NCI-H1417 treated with DMSO at 0.1 percent for 48 hours (cell line): ENCODE data around the gene CSAD.

ENCODE experiments used
- DNase-seq: peaks from one replicate; lab custom pipeline; 2025; lab: John Stamatoyannopoulos, UW

Gene CSAD

DNA sequence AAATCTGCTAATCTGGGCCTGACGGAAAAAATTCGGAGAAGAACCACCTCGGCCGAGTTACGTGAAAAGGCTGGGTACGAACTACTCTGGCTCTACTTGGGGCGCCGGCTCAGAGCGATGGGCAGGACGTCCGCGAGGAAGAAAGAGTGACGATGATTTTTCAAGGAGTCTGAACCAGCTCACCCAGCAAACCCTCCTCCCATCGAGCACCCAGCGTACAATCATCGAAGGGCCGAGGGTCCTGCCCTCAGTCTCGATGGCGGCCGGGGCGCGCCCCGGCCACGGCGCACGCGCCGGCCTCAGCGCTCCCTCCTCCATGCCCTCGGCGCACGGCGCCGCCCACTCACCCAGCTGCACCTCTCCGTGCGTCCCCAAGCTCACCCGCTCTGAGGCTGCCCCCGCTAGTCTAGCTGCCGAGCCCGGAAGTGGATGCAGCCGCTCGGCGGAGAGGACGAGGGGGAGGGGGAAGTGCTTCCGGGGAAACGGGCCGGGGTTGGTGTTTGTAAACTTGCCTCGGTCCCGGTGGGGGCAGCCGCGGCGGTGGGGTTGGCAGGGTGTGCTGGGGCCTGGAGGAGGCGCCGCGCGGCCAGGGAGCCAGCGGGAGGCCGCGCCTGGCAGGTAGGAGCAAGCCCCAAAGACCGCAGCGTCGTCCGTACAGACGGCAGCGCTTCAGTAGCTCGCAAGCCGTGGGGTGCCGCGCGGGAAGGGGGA lies at the start of gene CSAD, which contains the start of gene ZNF740:
Gene CSAD (minus strand): TSS at position 706 of the 711 bp plus-strand sequence. CDS start 7,455 bp downstream, outside the sequence.
Gene ZNF740 (plus strand): TSS at position 503 of the 711 bp plus-strand sequence. CDS start 1,262 bp downstream, outside the sequence.
- DNase-seq: peak; percentile 96

DNA sequence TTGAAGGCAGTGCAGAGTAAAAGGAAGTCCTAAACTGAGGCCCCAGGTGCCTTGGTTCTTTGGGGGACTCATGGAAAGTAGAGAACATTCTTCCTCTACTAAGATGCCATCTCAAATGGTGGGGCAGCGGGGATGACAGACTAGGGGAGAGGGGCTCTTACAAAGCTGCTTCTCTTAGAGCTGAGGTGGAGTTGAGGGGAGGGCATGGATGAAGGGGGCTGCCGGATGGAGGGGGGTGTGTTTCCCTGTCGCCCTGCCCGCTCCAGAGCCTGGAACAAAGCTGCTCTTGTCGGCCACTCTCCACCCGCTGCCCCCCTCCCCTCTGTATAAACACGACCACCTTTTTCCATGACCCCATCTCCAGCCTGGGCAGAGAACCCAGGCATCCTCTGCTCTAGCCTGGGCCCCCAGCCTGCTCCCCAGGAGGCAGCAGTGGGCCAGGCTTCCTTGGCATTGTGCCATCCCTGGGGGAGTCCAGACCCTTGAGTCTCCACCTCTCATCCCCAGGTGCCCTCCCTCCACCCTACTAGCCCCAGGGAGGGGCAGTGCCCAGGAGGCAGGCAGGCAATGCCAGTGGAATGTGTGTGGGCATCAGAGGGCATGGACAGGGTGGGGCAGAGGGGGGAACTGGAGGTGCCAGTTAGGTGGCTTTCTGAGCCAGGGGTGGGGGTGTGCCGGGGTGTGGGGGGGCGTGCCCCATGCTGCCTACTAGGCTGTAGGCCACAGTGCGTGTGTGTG lies 49.6 kb upstream of the CSAD start:
- no peak for DNase-seq

- no peak for DNase-seq
Observed at GRCh38 chr12:53229454-53229853, 48.7 kb upstream of the CSAD start.

DNA sequence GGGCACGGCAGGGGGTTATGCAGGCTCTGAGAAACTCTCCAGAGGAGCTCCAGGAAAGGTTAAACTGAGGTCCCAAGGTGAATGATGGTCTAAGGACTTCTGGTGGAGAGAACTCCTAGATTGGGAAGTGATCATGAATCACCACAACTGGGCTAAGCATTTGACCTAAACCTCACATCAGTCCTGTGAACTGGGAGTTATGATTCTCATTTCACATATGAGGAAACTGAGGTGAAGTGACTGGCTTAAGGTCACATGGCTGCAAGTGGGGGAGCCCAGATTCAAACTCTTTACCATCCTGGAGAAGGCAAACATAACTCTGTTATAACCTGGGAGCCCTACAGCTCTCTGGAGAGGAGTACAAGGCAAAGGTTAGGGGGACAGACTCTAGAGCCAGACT lies 47.1 kb upstream of the CSAD start:
- DNase-seq: no peak

DNA sequence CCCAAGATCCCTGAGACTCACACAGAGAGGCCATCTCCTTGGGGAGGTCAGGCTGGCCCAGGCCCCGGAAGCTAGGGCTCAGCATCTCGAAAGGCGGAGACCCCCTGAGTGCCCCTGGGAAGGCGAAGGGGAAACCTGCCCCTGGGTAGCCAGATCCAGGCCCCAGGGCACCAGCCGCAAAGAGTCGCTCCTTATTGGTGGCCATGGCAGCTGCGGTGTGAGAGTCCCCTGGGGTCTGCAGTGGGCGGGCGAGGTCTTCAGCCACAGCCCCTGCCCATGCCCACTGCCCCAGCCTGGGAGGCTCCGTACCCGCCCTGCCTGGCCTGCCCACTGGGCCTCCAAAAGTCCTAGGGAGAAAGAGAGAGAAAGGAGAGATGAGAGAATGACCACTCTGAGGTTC lies 46.6 kb upstream of the CSAD start:
- no peak for DNase-seq

DNA sequence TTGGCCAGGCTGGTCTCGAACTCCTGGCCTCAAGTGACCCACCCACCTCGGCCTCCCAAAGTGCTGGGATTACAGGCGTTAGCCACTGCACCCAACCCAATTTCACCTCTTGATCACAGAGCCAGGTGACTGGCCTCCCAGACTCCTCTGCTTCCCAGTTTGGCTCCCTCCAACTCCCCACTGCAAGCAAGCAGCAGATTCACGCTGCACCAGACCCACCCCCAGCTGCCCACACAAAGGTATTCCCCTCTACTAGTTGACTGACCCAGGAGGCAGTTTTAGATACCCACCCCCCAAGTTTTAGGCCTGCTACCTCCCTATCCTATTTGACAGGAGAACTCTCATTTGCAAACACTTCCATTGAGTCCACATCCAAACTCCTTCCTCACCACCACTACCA lies 46.1 kb upstream of the CSAD start:
- no peak for DNase-seq

DNA sequence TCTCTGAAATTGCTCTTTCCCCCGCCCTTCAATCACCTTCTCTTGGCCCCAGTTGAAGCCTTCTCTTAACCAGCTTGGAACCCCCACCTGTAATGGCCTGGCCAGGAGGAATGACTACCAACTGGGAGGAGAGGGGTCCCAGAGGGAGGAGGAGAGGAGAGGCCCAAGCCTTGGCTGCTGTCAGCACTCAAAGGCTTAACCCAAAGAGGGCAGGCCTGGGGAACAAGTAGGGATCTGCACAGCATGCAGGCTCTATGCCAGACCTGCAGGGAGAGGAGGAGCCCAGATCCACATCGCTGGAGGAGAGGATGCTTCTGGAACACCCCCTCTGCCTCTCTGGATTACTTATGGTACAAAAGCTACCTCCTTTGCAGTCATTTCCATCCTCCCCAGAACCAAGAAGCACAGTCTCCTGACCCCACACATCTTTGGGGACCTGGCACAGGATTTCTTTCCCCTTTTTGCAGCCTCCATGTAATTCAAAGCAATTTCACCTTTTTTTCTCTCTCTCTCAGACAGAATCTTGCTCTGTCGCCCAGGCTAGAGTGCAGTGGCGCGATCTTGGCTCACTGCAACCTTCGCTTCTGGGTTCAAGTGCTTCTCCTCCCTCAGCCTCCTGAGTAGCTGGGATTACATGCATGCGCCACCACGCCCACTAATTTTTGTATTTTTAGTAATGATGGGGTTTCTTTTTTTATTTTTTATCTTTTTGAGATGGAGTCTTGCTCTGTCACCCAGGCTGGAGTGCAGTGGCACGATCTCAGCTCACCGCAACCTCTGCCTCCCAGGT lies 45.1 kb upstream of the CSAD start:
- no peak for DNase-seq

DNA sequence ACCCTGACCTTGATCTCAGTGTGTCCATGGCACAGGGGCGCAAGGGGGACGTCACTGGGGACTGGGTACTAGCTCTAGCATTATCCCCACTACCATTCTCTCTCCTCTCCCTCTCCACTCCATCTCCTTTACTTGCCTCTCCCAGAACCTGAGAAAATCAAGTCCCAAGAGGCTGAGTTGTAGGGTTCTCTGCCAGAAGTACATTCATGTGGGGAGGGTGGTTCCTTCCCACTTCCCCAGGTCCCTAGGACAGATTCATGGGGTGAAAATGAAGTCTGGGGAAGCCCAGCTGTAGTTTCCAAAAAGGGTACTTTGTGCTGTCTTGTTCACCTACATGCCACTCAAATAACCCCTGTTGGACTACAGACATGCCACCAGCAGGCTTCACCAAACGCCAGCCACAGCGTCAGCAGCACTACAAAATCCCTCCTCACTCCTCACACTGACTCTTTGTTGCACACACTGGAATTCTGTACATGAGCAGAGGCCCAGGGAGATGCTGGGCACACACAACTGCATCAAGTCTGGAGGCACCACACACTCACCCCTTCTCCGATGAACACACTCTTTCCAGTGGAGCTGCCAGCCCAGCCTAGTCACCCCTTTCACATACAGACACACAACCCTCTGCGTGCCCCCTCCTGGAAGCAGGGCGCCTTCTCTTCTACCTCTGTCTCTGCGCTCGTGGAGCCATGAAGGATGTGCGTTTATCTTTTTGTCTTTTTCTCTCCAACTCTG lies 44.3 kb upstream of the CSAD start:
- no peak for DNase-seq

- no peak for DNase-seq
Observed at GRCh38 chr12:53224061-53224896, 43.6 kb upstream of the CSAD start.

GRCh38 chr12:53223389-53224060 lies 42.8 kb upstream of the CSAD start:
- DNase-seq: no peak

DNA sequence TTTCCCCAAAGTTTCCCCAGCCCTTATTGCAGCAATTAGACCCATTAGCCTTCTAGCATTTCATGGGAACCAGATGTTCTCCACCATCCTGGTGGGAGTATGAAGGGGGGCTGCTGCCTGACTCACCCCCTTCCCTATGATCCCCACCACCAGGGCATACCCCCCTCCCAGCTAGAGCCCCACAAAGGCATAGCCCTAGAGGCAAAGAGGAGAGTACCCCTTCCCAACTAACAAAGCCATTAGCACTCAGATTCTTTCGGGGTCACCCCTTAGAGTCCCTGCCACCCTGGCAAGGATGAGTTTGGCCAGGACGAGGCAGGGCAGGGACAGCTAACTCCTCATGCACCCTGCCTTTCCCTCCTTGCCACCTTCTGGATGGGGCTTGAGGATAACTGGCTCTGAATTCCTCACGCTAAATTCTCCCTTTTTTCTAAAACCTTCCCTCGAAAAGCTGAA lies 42.1 kb upstream of the CSAD start:
- no peak for DNase-seq

GRCh38 chr12:53222170-53222721 lies 41.5 kb upstream of the CSAD start:
- no peak for DNase-seq

GRCh38 chr12:53221203-53222080 lies 40.7 kb upstream of the CSAD start:
- DNase-seq: no peak

GRCh38 chr12:53220694-53221202 lies 40.0 kb upstream of the CSAD start:
- DNase-seq: no peak

DNA sequence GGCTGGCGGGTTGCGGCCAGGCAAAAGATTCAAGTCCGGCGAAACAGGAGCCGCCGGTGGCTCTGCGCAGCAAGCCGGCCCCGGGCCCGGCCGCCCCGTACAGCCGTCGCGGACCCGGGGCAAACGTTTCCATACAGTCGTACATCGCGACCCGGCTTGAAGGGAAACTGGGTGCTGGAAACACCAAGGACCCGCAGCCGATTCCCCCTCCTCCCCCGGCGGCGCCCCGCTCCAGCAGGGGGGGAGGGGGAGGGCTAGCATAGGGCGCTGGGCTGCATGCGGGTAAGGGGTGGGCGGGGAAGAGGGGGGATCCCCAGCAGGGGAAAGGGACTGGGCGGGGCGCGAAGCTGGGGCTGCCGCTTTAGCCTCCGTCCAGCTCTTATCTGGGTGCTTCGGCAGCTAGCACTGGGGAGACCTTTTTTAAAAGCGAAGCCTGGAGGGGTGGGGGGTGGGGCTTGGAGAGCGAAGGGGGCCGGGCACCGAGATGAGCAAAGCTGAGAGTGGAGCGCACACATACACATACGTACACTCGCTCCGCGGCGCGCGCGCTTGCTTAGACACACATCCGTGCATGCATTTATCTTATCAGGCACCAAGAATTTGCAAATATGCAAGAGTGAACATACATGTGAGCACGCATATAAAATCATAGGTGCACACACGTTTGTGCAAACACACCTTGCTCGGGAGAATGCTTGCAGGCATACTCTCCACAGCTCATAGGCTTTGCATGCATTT lies 39.4 kb upstream of the CSAD start:
- no peak for DNase-seq

DNA sequence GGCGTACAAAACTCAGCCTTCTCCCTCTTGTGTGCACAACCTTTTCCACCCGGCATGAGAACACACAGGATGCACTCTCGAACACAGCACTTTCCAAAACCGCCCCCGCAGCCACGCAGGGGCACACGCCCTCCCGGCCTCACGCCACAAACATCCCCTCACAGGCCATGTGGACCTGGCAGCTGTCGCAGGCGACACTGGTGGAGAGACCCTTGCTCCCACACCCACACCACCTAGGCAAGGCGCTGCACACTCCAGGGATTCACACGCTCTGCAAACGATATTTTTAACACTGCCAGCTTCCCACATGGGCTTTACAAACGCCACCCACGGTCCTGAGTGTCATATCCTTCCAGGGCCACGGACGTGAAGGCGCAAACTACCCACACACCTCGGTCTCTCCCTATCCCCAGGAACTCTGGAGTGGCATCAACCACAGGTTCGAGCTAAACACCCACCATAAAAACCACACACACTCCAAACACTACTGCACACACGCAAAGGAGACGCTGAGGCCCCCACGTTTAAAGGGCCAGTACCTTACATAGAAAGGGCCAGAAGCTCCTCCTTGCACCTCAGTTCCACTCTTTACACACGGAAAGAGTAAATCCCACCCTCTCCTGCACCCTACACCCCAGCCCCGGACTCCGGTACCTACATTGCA lies 38.7 kb upstream of the CSAD start:
- DNase-seq: no peak

DNA sequence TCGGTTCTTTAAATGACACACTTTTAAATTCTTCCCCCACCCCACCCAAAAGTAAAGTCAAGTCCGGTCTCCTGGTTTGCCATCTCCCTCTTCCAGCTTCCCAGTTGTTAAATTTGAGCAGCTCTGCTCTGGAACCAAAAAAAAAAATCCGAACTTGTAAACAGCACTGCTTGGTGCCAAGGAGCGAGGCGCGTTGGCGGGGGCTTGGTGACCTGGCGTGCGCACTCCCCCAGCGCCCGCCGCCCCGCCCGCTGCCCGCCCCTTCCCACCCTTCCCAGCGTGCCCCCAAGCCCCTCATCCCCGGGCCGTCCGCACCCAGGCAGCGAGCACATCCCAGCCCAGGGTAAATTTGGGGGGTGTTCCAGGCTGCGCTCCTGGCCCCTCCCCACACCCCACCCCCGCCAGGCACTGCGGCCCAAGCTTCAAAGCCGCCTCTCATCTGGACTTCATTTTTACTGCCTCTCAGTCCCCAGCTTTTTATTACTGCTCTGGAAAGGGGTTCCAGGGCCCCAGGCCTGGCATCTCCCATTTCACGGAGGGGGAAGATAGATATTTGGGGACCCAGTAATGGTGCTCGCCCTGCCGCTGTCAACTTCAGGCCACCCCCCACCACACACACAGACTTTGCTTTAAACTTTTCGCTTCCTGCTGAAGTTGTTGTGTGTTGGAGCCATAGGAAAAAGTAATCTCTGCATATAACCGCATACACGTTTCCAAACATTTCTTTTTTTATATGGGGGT lies 38.0 kb upstream of the CSAD start:
- no peak for DNase-seq
